ENCODE results near the gene HRH1.

Gene HRH1

GRCh38 chr3:11155341-11156025 lies 1.2 kb downstream of the HRH1 start (continued):
- TF ChIP-seq ZNF148 (tag by site-specific recombination; IDR thresholded peaks at IDR 0.05; ENCODE audit: borderline replicate concordance) (no peak), SP7 (tag by site-specific recombination; IDR thresholded peaks at IDR 0.05) (no peak), PATZ1 (tag by site-specific recombination; IDR thresholded peaks at IDR 0.05) (no peak), ZBTB20 (tag by site-specific recombination; IDR thresholded peaks at IDR 0.05) (peak; percentile 81), CTCF (tag by site-specific recombination; IDR thresholded peaks at IDR 0.05) (peak; percentile 69), IKZF3 (tag by site-specific recombination; IDR thresholded peaks at IDR 0.05) (peak; percentile 80), BCL6B (tag by site-specific recombination; IDR thresholded peaks at IDR 0.05) (no peak), ZBTB17 (tag by site-specific recombination; IDR thresholded peaks at IDR 0.05) (peak; percentile 89), ZEB2 (tag by site-specific recombination; IDR thresholded peaks at IDR 0.05) (no peak), EGR2 (tag by site-specific recombination; IDR thresholded peaks at IDR 0.05; ENCODE audit: low read depth) (no peak), GLIS2 (tag by site-specific recombination; IDR thresholded peaks at IDR 0.05) (0 out of 2 replicates have a peak, but pooled peaks have one; percentile 5)

- Histone ChIP-seq H3K36me3 (ENCODE audit: control insufficient read depth in 2 of 2, insufficient read depth in 1 of 2, low read length in 2 of 2) (no peaks in the 10 kb centered on the region), H3K9me3 (ENCODE audit: control insufficient read depth, insufficient read depth, low read depth, low read length) (no peaks in the 10 kb centered on the region), H3K4me3 (ENCODE audit: low read depth, low read length) (no peak overlapping the region), H3K4me1 (ENCODE audit: control insufficient read depth, insufficient read depth, low read length) (peaks cover 5% of the 10 kb centered on the region), H3K27ac (ENCODE audit: extremely low read depth, low read depth, low read length) (no peak overlapping the region)
- ChIA-PET POLR2A (no interaction called here), CTCF (interaction anchor here (0.6 to 4.5 kb wide), 15 partner anchors 13 to 992 kb away, joined by 3 to 32 read pairs (median 5); no protein-coding TSS in a partner anchor)
- no peak for TF ChIP-seq ZNF645 (tag by site-specific recombination; IDR thresholded peaks at IDR 0.05)
- no peak for TF ChIP-seq ZNF791 (tag by site-specific recombination; IDR thresholded peaks at IDR 0.05)
- TF ChIP-seq ZNF248 (tag by site-specific recombination; IDR thresholded peaks at IDR 0.05) = no peak
- no peak for TF ChIP-seq ZBTB7A (tag by site-specific recombination; IDR thresholded peaks at IDR 0.05; ENCODE audit: low read depth)
- no peak for TF ChIP-seq ZNF292 (tag by site-specific recombination; IDR thresholded peaks at IDR 0.05; ENCODE audit: borderline replicate concordance, low read depth)
- TF ChIP-seq RBAK (tag by site-specific recombination; IDR thresholded peaks at IDR 0.05) = no peak
- no peak for TF ChIP-seq ZNF362 (tag by site-specific recombination; IDR thresholded peaks at IDR 0.05)
- TF ChIP-seq PRDM1 (tag by site-specific recombination; IDR thresholded peaks at IDR 0.05) = no peak
- TF ChIP-seq ZNF621 (tag by site-specific recombination; IDR thresholded peaks at IDR 0.05) = no peak
- TF ChIP-seq PBX3 (CRISPR knock-in tag; IDR thresholded peaks at IDR 0.05) = no peak
- no peak for TF ChIP-seq ZNF664 (tag by site-specific recombination; IDR thresholded peaks at IDR 0.05)
- no peak for TF ChIP-seq REPIN1 (tag by site-specific recombination; IDR thresholded peaks at IDR 0.05; ENCODE audit: low read depth)
- TF ChIP-seq ZNF391 (tag by site-specific recombination; IDR thresholded peaks at IDR 0.05; ENCODE audit: borderline replicate concordance, low read depth) = no peak
Observed at GRCh38 chr3:11156026-11156410, 1.7 kb downstream of the HRH1 start.

Data from HEK293 (cell line).